ENCODE measurements around the gene PRKAA2.

PRKAA2 gene

DNA sequence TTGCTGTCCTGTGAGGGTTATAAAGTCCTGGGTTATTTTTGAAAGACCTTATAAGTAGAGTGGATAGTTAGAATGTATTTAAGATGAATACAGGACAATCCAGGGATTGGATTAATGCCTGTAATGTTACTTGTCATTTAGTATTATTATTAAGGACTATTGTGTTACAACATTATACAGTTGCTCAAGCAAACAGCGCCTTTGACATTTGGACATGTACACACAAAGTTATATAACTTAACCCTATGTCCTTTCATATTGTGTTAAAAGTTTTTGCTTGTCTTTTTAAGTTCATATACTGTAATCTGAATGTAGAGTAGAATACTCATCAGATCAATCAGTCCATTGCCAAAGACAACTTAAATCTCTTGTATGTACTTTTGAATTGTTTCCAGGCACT lies 2.0 kb downstream of the PRKAA2 start:
- Histone ChIP-seq H3K27me3 (ENCODE audit: insufficient read depth, low read length, poor library complexity) (peaks cover 2% of the 10 kb centered on the region), H3K36me3 (ENCODE audit: insufficient read depth, low read length) (no peaks in the 10 kb centered on the region), H3K9ac (ENCODE audit: low read depth, low read length) (no peak overlapping the region), H3K4me1 (ENCODE audit: insufficient read depth, low read length) (no peaks in the 10 kb centered on the region), H3K4me2 (ENCODE audit: insufficient read depth, low read length) (no peak overlapping the region), H4K20me1 (ENCODE audit: insufficient read depth, low read length) (no peaks in the 10 kb centered on the region), H3K79me2 (ENCODE audit: insufficient read depth, low read length) (no peaks in the 10 kb centered on the region), H3K27ac (ENCODE audit: low read length) (no peak overlapping the region), H3K9me3 (ENCODE audit: insufficient read depth, low read length, severe bottlenecking) (no peaks in the 10 kb centered on the region), H3K4me3 (ENCODE audit: low read depth in 1 of 2, low read length in 2 of 2) (no peak overlapping the region), H2AFZ (ENCODE audit: low read depth, low read length) (no peak overlapping the region)
- DNase-seq (no peak), ATAC-seq (ENCODE audit: insufficient read depth, low read depth) (no peak)
- TF ChIP-seq, protein P1, sequence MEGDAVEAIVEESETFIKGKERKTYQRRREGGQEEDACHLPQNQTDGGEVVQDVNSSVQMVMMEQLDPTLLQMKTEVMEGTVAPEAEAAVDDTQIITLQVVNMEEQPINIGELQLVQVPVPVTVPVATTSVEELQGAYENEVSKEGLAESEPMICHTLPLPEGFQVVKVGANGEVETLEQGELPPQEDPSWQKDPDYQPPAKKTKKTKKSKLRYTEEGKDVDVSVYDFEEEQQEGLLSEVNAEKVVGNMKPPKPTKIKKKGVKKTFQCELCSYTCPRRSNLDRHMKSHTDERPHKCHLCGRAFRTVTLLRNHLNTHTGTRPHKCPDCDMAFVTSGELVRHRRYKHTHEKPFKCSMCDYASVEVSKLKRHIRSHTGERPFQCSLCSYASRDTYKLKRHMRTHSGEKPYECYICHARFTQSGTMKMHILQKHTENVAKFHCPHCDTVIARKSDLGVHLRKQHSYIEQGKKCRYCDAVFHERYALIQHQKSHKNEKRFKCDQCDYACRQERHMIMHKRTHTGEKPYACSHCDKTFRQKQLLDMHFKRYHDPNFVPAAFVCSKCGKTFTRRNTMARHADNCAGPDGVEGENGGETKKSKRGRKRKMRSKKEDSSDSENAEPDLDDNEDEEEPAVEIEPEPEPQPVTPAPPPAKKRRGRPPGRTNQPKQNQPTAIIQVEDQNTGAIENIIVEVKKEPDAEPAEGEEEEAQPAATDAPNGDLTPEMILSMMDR (IDR thresholded peaks at IDR 0.05; ENCODE audit: borderline replicate concordance, extremely low read depth, low read length, poor library complexity, severe bottlenecking), result no peak
- no peak for TF ChIP-seq EZH2 (IDR thresholded peaks at IDR 0.05; ENCODE audit: borderline replicate concordance, low read depth, low read length, severe bottlenecking)

DNA sequence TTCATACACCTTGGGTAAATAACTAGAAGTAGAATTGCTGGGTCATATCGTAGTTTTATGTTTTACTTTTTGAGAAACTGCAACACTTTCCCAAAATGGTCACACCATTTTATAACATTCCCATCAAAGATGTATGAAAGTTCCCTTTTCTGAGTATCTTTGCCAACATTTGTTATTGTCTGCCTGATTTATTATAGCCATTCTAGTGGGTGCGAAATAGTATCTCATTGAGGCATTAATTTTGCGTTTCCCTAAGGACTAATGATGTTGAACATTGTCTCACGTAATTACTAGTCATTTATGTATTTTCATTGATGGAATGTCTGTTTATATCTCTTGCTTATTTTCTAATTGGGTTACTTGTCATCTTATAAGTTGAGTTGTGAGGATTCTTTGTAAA lies 3.4 kb downstream of the PRKAA2 start:
- H3K4me3 ChIP-seq (ENCODE audit: low read depth in 1 of 2, low read length in 2 of 2), result no peak overlapping the region
- no peaks in the 10 kb centered on the region for H4K20me1 ChIP-seq (ENCODE audit: insufficient read depth, low read length)
- H3K9ac ChIP-seq (ENCODE audit: low read depth, low read length), result no peak overlapping the region
- TF ChIP-seq EZH2 (IDR thresholded peaks at IDR 0.05; ENCODE audit: borderline replicate concordance, low read depth, low read length, severe bottlenecking), result no peak
- TF ChIP-seq, protein P1 (IDR thresholded peaks at IDR 0.05; ENCODE audit: borderline replicate concordance, extremely low read depth, low read length, poor library complexity, severe bottlenecking), result no peak
- H3K27me3 ChIP-seq (ENCODE audit: insufficient read depth, low read length, poor library complexity), result peaks cover under 1% of the 10 kb centered on the region
- no peak overlapping the region for H3K27ac ChIP-seq (ENCODE audit: low read length)
- H3K4me2 ChIP-seq (ENCODE audit: insufficient read depth, low read length), result no peak overlapping the region
- H3K9me3 ChIP-seq (ENCODE audit: insufficient read depth, low read length, severe bottlenecking), result no peaks in the 10 kb centered on the region
- H3K79me2 ChIP-seq (ENCODE audit: insufficient read depth, low read length), result no peaks in the 10 kb centered on the region
- no peak for ATAC-seq (ENCODE audit: insufficient read depth, low read depth)
- H3K4me1 ChIP-seq (ENCODE audit: insufficient read depth, low read length), result no peaks in the 10 kb centered on the region
- DNase-seq, result no peak
- no peaks in the 10 kb centered on the region for H3K36me3 ChIP-seq (ENCODE audit: insufficient read depth, low read length)
- H2AFZ ChIP-seq (ENCODE audit: low read depth, low read length), result no peak overlapping the region

DNA sequence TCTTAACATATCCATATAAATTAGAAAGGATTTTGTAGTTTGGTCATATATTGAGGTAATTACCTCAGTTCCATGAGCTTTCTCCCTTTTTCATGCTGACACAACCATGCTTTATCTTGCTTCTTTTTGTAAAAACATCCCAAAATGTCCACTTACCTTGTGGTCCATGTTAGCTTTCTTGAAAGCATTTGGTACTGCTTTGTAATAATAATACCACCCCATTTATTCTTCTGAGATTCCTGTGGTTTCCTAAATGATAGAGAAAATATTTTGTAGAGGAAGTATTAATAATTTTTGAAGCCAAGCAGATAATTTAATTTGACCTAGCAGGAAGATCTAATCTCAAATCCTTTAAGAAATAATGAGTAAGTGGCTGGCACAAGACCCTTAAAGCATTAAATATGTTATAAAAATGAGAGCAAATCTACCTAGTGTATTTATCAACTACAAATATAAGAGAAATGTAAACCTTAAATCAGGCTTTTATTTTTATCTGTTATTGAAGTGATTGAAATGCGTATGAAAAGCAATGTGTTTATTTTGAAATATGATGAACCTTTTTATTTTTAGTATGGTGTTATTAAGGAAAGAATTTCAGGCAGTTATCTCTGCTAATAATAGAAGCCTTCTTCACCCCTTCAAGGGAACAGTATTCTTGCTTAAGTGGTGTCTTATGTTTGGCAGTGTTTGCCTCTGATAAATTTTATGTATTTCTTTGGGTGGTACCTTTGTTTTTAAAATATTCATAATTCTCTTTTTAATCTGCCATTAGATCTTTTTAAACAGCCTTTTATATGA lies 9.2 kb downstream of the PRKAA2 start:
- Histone ChIP-seq H3K9me3 (ENCODE audit: insufficient read depth, low read length, severe bottlenecking) (peaks cover 14% of the 10 kb centered on the region), H4K20me1 (ENCODE audit: insufficient read depth, low read length) (no peaks in the 10 kb centered on the region), H3K36me3 (ENCODE audit: insufficient read depth, low read length) (no peaks in the 10 kb centered on the region), H3K4me1 (ENCODE audit: insufficient read depth, low read length) (no peaks in the 10 kb centered on the region), H3K27me3 (ENCODE audit: insufficient read depth, low read length, poor library complexity) (no peaks in the 10 kb centered on the region), H3K27ac (ENCODE audit: low read length) (no peak overlapping the region), H3K4me2 (ENCODE audit: insufficient read depth, low read length) (no peak overlapping the region), H3K4me3 (ENCODE audit: low read depth in 1 of 2, low read length in 2 of 2) (no peak overlapping the region), H3K79me2 (ENCODE audit: insufficient read depth, low read length) (no peaks in the 10 kb centered on the region), H3K9ac (ENCODE audit: low read depth, low read length) (no peak overlapping the region), H2AFZ (ENCODE audit: low read depth, low read length) (no peak overlapping the region)
- TF ChIP-seq, protein P1 (IDR thresholded peaks at IDR 0.05; ENCODE audit: borderline replicate concordance, extremely low read depth, low read length, poor library complexity, severe bottlenecking), result no peak
- no peak for TF ChIP-seq EZH2 (IDR thresholded peaks at IDR 0.05; ENCODE audit: borderline replicate concordance, low read depth, low read length, severe bottlenecking)
- DNase-seq (no peak), ATAC-seq (ENCODE audit: insufficient read depth, low read depth) (no peak)
